Peyer's patch (tissue), 4 donors: ENCODE data around the gene MED15. TPM values are rescaled to one million over a fixed set of nuclear protein-coding genes. Genes with fewer than 3 reads are reported as not detected.

Experiments used
- DNase-seq, 3 donors: peaks; one replicate each; pipeline ENCODE4 v3.0.0-alpha.2; 2017 to 2019
- H3K27ac ChIP-seq, 4 donors: fragments of 200-600 bp; sonication (generic); one replicate each; pipeline ENCODE4 v1.5.1; 2016 to 2019
- H3K27me3 ChIP-seq, 2 donors: fragments of 200-600 bp; sonication (generic); one replicate each; pipeline ENCODE4 v1.5.1; 2019
- H3K36me3 ChIP-seq, 3 donors: fragments of 200-600 bp; sonication (generic); one replicate each; pipeline ENCODE4 v1.5.1; 2016 to 2019
- H3K4me1 ChIP-seq, 4 donors: fragments of 200-600 bp; sonication (generic); one replicate each; pipeline ENCODE4 v1.5.1; 2016 to 2019
- H3K4me3 ChIP-seq, 4 donors: fragments of 200-600 bp; sonication (generic); 1 replicate in 3 of 4; 2 replicates in 1 of 4; pipeline ENCODE4 v1.5.1; 2016 to 2019; ENCODE audit warnings: mild to moderate bottlenecking in 1 of 4
- H3K9me3 ChIP-seq, 4 donors: fragments of 200-600 bp; sonication (generic); one replicate each; pipeline ENCODE4 v1.5.1; 2016 to 2019; ENCODE audit warnings: mild to moderate bottlenecking in 1 of 4
- POLR2A ChIP-seq, 2 donors: fragments of 450-650 bp; IDR thresholded peaks; one replicate each; pipeline ENCODE4 v1.5.1; 2017; ENCODE audit warnings: antibody characterized with exemption in 2 of 2, mild to moderate bottlenecking in 2 of 2, moderate library complexity in 2 of 2
- total RNA-seq, 4 donors: library from RNA; depleted of rRNA; stranded (reverse); fragments of >200 nt; gene quantifications; one replicate each; pipeline ENCODE4 v1.1.0, GENCODE V29; 2016
- TF ChIP-seq, protein P1 (sequence below), 6 experiments: fragments of 450-650 bp in 4 of 6; fragments of 200-600 bp in 2 of 6; sonication (generic) in 1 of 6; IDR thresholded peaks; one replicate each; pipeline ENCODE4 v1.5.1; 2017 to 2019; ENCODE audit warnings: antibody characterized with exemption in 6 of 6, mild to moderate bottlenecking in 3 of 6, moderate library complexity in 1 of 6

MED15 gene
- total RNA-seq, 4 donors from 2014 or later, result 115 to 215 (median 161) TPM

DNA sequence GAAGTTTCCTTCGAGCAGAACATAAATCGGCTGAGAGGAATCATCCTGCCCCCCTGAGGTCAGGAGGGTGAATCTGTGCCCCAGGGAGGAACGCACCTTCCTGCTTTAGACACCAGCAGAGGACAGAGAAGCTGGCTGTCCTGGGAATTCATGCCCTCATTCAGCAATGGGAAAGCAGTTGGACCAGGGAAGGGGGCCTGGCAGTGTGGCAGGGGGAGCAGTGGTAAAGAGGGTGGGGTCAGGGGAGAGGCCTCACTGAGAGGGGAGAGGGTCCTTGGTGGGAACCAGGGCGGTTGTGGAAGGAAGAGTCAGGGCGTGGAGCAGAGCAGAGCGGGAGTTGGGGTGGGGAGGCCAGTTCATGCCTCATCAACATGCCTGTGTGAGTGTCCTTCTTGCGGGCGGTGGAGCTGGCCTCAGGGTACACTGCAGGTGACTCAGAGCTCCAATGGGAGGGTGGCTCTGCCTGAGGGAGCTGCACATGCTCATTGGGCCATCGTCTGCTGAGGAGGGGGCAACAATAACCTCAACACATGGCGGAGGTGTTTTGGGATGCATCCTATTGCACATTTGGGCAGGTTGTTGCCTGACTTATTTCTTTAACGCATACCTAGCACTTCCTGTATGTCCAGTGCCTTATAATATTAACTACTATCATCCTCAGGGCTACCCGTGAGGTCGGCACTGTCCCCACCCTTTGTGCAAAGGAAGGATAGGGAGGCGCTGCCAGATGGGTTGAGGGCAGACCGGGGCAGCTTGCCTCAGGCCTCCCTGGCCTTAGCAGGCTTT lies 23.2 kb downstream of the MED15 start:
- peak in 2 of 3 donors; percentile 70 to 71 for DNase-seq
- Histone ChIP-seq H3K4me3 (no peak overlapping the region), H3K27ac (peak overlapping the region in 3 of 4 donors; percentile 49 to 79 (median 70)), H3K27me3 (no peaks in the 10 kb centered on the region), H3K4me1 (peaks cover 5 to 49% (median 7%) of the 10 kb centered on the region in 4 donors), H3K36me3 (peaks cover 0 to 29% (median 0%) of the 10 kb centered on the region in 3 donors), H3K9me3 (no peaks in the 10 kb centered on the region)
- TF ChIP-seq, protein P1, sequence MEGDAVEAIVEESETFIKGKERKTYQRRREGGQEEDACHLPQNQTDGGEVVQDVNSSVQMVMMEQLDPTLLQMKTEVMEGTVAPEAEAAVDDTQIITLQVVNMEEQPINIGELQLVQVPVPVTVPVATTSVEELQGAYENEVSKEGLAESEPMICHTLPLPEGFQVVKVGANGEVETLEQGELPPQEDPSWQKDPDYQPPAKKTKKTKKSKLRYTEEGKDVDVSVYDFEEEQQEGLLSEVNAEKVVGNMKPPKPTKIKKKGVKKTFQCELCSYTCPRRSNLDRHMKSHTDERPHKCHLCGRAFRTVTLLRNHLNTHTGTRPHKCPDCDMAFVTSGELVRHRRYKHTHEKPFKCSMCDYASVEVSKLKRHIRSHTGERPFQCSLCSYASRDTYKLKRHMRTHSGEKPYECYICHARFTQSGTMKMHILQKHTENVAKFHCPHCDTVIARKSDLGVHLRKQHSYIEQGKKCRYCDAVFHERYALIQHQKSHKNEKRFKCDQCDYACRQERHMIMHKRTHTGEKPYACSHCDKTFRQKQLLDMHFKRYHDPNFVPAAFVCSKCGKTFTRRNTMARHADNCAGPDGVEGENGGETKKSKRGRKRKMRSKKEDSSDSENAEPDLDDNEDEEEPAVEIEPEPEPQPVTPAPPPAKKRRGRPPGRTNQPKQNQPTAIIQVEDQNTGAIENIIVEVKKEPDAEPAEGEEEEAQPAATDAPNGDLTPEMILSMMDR (IDR thresholded peaks at IDR 0.05), result no peak
- TF ChIP-seq POLR2A (IDR thresholded peaks at IDR 0.05), result no peak

DNA sequence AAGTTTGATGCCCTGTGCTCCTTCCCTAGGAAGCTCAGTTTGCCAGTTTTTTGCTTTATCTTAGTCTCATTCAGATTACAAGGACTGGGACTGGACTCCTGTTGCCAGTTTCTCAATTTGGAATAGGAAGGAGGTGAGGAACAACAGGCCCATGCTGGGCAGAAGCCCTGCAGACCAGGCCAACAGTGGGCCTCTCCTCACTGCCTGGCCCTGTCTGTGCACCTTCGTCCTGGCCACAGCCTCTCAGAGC lies 23.7 kb downstream of the MED15 start:
- TF ChIP-seq, protein P1 (IDR thresholded peaks at IDR 0.05), result no peak
- TF ChIP-seq POLR2A (IDR thresholded peaks at IDR 0.05), result peak in 1 of 2 donors; percentile 18
- Histone ChIP-seq H3K4me1 (peaks cover 5 to 49% (median 7%) of the 10 kb centered on the region in 4 donors), H3K27ac (peak overlapping the region in 3 of 4 donors; percentile 49 to 79 (median 70)), H3K36me3 (peaks cover 0 to 29% (median 0%) of the 10 kb centered on the region in 3 donors), H3K4me3 (no peak overlapping the region), H3K9me3 (no peaks in the 10 kb centered on the region), H3K27me3 (no peaks in the 10 kb centered on the region)
- no peak for DNase-seq

DNA sequence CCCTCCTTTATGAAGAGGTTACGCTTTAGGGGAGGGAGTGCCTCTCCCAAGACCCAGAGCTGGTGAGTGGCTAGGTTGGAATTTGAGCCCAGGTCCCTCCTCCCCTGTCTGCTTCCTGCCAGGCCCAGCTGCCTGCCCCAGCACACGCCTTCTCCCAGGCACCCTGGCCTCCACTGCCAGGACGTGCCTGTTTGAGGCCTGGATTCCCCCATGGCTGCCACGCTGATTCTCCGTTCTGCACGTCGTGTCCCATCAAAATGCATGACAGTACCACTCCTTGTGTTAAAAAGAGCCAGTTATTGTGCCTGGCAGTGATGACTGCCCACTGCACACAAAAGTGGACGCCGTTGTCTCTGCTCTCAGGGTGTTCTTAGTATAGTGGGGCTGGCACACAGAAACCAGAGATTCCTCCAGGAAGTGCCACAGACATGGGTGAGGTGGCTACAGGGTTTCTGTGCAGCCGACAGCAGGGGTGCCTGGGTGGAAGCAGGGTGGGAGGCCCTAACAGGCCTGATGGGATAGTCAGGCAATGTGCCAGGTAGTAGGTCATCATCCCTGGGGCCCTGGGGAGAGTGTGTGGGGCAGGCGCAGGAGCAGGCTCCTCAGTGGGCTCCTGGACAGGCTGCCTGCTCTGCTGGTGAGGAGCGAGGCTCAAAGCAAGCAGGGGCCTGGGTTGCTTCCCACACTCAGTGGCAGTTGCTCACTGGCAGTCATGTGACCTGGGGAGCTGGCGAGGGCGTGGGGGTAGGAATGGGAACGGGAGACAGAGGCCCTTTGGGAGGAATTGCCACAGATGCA lies 24.2 kb downstream of the MED15 start:
- Histone ChIP-seq H3K36me3 (peaks cover 0 to 31% (median 0%) of the 10 kb centered on the region in 3 donors), H3K9me3 (no peaks in the 10 kb centered on the region), H3K4me1 (peaks cover 5 to 46% (median 7%) of the 10 kb centered on the region in 4 donors), H3K27ac (peak overlapping the region in 3 of 4 donors; percentile 49 to 79 (median 70)), H3K27me3 (no peaks in the 10 kb centered on the region), H3K4me3 (no peak overlapping the region)
- no peak for TF ChIP-seq POLR2A (IDR thresholded peaks at IDR 0.05)
- TF ChIP-seq, protein P1 (IDR thresholded peaks at IDR 0.05), result no peak
- DNase-seq, result peak in 2 of 3 donors; percentile 68 to 70

DNA sequence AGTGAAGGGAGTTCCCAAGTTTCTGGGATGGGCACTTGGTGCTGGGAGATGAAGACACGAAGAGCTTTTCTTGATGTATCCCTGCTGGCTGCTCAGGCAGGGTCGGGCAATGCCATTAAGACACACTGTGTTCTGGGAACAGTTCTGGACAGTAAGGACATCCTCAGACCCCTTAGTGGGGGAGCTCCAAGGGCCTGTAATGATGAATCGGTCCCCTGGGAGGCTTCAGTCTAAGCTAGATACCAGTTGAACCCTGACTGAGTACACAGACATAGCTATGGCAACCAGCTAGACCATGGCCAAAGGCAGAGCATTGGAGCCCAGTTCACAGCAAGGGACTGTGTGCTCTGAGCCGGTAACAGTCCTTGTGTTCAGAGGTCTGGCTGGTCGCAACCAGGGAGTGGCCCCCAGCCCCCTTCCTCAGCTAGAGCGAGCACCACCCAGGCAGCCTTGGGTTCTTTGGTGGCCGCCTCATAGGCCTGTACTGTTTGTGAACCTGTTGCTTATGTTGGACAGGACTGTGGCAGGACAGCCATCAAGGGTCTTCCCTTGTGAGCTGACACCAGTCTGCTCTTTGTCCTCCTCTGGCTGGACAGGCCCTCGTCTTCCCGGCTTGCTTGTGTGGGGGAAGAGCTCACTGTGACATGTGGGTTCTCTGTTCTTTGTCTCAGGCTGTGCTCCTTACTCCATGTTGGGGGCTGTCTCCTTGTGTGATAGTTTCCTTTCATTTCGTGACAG lies 25.0 kb downstream of the MED15 start:
- peaks cover 5 to 46% (median 7%) of the 10 kb centered on the region in 4 donors for H3K4me1 ChIP-seq
- peaks cover 0 to 38% (median 0%) of the 10 kb centered on the region in 3 donors for H3K36me3 ChIP-seq
- no peaks in the 10 kb centered on the region for H3K9me3 ChIP-seq
- H3K4me3 ChIP-seq, result no peak overlapping the region
- no peaks in the 10 kb centered on the region for H3K27me3 ChIP-seq
- H3K27ac ChIP-seq, result peak overlapping the region in 2 of 4 donors; percentile 70 to 79
- no peak for TF ChIP-seq POLR2A (IDR thresholded peaks at IDR 0.05)
- TF ChIP-seq, protein P1 (IDR thresholded peaks at IDR 0.05), result no peak
- DNase-seq, result no peak

DNA sequence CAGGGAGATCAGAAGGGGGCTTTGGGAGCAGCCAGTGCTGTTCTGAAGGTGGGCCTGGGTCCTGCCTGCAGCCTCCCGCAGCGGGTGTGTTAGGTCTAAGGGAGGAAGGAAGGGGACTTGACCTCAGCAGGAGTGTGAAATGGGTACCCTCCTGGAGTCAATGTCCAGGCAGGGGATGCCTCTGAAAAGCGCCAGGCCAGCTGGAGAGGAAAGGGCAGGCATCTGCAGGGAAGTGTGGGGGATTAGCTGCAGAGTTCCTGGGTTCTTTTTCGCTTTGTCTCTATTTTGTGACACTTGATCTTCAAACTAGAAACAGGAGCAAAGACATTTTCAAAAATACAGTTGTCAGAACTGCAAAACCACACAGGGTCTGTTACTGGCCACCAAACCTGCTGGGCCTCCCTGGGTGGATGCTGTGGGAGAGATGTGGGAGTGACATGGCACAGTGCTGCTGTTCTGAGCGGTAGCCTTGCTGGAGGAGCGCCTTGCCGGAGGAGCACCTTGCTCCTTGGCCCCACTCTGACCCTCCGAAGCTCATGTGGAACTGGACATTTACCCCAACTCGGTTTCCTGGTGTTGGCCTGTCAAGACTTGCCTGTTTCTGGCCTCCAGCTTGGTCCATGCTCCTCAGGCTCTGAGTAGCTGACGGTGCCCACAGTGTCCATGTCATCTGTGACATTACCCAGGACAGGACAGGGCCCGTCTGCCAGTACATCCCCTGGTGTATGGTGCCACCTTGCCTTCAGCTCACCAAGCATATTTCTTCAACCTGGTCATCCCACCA lies 25.9 kb downstream of the MED15 start:
- Histone ChIP-seq H3K4me1 (peaks cover 5 to 46% (median 7%) of the 10 kb centered on the region in 4 donors), H3K9me3 (no peaks in the 10 kb centered on the region), H3K4me3 (no peak overlapping the region), H3K36me3 (peaks cover 0 to 40% (median 0%) of the 10 kb centered on the region in 3 donors), H3K27ac (peak overlapping the region in 1 of 4 donors; percentile 70), H3K27me3 (no peaks in the 10 kb centered on the region)
- TF ChIP-seq POLR2A (IDR thresholded peaks at IDR 0.05), result no peak
- no peak for DNase-seq
